Embryonic facial prominence (tissue), 1 donor: ENCODE results near the gene MRPL20.
"Not testable (repeated sequence)": the region's sequence is repeated elsewhere in the genome, so short reads cannot be mapped to it uniquely, and the experiment has no call there.

Source experiments
- DNase-seq: peaks from one replicate; pipeline ENCODE4 v3.0.0-alpha.2; 2016; ENCODE audit errors: extremely low spot score

The MRPL20 gene

DNA sequence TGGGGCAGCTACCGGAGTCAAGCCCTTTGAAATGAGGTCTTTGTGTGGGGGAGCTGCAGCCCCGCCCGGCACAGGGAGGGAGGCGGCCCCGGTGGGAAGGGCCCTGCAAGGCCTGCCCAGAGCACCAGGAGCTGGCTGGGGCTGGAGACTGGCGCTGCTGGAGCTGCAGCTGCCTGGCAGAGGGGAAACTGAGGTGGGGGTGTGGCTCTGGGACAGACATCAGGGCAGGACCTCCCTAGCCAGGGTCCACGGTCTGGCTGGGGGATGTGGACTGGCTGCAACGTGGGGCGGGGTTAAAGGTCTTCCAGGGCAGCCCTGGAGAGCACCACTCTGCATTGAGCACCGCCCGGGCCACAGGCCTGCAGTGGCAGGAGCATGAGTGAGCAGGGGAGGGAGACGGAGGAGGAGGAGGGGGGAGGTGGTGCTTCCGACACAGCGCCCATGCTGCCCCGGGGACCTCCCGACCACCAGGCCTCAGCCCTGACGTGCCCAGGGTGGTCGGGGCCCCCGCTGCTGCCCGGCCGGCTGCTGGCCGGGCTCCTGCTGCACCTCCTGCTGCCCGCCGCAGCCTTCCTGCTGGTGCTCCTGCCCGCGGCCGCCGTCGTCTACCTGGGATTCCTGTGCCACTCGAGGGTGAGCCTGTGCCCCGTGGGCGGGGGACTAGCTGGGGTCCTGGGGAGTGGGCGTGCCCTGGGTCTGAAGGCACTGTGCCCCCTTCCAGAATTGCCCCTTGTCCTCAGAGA, 18.8 kb upstream of the MRPL20 start:
- DNase-seq: no peak

DNA sequence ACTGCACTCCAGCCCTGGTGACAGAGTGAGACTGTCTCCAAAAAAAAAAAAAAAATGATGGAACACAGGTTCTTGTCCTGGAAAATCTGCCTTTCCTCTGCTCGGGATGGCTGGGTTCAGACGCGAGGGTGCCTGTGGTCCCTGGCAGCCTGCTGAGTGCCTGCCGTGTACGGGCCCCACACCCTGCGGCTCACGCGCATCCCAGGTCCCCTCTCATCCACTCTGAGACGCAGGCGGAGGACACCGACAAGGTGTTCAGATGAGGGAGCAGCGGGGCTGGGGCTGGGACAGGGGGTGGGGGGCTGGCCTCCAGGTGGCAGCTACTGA, 18.3 kb upstream of the MRPL20 start:
- DNase-seq: no peak

DNA sequence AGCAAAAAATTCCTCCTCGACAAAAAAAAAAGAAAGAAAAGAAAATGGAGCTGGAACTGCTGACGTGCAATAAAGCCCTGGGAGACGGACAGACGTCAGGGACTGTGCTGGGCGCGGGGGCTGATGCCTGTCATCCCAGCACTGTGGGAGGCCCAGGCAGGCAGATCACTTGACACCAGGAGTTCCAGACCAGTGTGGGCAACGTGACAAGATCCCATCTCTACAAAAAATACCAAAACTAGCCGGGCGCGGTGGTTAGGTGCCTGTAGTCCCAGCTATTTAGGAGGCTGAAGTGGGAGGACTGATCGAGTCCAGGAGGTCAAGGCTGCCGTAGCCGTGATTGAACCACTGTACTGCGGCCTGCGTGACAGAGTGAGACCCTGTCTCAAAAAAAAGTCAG, 17.6 kb upstream of the MRPL20 start:
- no peak for DNase-seq

DNA sequence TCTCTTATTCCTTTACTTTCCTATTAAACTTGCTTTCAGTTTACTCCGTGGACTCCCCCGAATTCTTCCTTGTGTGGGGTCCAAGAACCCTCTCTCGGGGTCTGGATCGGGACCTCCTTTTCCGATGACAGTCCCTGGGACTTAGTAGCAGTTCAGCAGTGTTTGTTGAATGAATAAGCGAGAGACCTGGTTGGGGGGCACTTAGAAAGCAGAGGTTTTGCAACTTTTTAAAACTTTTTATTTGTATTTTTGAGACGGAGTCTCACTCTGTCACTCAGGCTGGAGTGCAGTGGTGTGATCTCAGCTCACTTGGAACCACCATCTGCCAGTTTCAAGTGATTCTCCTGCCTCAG, 16.1 kb upstream of the MRPL20 start:
- no peak for DNase-seq

DNA sequence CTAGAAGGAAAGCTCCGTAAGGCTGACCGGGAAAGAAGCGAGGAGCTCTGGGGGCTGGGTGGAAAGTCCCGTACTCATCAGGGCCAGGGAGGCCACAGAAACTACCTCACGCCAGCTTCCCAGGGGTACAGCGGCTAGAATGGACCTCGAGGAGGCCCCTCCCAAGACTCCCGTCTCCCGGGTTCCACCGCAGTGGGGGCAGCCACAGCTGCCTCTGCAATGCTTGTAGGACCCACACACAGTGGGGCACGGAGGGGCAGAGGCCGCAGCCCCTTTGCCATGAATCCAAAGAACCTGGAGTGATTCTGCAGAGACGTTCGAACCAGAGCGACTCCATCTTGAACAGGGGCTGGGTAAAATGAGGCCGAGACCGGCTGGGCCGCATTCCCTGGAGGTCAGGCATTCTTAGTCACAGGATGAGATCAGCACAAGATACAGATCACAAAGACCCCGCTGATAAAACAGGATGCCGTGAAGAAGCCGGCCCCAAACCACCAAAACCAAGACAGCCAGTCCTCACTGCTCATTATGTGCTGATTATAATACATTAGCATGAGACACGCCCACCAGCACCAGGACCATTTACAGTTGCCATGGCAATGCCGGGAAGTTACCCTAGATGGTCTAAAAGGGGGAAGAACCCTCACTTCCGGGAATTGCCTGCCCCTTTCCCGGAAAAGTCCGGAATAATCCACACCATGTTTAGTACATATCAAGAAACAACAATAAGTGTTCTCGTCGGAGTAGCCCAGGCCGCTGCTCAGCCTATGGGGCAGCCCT, 15.6 kb upstream of the MRPL20 start:
- no peak for DNase-seq

DNA sequence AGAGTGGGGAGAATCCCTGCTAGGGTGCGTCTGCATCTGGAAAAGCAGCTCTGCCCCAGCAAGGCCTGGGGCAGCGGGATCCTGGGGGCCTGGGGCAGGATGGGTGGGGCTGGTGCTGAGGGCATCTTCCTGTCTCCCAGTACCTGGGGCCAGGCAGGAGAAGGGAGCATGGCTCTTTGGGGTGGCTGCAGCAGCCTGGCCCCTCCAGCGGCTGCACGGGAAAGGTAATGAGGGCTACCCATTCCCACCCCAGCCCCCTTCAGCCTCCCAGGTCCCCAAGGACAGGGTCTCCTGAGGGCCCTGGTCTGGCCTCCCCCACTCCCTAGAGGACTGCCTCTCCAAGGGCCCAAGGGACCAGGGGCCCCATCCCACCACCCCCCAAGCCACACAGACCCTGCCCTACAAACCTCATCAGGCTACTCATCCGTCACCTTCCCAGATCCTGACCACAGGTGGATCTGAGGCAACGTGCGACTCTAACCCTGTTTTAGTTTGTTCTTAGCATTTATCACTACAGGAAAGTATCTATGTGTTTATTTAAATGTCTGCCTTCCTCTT, 14.9 kb upstream of the MRPL20 start:
- no peak for DNase-seq

DNA sequence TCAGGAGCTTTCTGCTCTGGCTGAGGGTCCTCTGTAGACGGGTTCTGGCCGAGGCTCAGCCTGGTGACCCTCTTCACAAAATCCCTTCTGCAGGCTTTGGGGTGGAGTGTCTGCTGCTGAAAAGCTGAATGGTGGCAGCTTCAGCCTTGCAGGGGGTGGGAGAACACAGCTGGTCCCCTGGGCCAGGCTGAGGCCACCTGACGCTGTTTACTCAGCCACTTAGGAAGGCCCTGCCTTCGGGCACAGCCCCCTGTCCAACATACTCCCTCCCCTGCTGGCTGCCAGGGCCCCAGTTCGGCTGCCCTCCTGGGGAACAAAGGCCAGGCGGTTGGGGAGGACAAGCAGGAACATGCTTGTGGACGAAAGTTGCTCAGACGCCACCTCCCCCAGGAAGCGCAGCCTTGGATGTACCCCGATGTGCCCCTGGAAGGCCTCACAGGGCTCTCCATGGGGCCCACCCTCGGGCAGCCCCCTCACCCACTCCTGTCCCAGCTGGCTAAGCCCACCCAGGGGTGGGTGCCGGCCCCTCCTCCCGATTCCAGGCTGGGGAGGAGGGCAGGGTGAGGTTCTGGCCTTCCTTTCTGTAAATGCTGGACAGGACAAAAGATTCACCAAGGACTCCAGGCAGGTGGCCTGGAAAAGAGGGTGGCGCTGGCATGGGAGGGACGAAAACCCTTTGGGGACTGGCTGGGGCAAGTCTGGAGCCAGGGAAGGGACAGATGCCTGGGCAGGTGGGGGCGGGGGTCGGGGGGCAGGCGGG, 14.2 kb upstream of the MRPL20 start, which contains the start of gene ANKRD65:
ANKRD65 (minus strand) TSS at position 130 of the 760 bp plus-strand sequence. CDS start 271 bp downstream, outside the sequence.
- no peak for DNase-seq

DNA sequence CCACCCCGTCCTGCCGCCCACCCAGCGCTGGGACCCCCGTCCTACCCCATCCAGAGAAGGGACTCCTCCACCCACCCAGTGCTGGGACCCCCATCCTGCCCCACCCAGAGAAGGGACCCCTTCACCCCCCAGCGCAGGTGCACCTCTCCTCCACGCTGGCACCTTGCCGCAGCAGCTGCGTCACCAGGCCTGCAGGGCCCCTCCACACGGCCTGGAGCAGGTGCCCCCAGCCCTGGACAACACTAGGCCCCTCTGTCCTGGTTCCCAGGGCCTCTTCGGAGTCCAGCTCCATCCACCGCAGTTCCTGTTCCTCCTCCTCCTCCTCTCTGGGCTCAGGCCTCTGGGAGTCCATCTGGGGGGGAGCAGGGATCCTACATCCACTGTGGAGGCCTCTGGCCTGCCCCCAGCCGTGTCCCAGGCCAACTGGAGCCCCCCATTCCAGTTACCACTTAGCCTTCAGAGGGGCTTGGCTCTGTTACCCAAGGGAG, 13.6 kb upstream of the MRPL20 start:
- DNase-seq: no peak

DNA sequence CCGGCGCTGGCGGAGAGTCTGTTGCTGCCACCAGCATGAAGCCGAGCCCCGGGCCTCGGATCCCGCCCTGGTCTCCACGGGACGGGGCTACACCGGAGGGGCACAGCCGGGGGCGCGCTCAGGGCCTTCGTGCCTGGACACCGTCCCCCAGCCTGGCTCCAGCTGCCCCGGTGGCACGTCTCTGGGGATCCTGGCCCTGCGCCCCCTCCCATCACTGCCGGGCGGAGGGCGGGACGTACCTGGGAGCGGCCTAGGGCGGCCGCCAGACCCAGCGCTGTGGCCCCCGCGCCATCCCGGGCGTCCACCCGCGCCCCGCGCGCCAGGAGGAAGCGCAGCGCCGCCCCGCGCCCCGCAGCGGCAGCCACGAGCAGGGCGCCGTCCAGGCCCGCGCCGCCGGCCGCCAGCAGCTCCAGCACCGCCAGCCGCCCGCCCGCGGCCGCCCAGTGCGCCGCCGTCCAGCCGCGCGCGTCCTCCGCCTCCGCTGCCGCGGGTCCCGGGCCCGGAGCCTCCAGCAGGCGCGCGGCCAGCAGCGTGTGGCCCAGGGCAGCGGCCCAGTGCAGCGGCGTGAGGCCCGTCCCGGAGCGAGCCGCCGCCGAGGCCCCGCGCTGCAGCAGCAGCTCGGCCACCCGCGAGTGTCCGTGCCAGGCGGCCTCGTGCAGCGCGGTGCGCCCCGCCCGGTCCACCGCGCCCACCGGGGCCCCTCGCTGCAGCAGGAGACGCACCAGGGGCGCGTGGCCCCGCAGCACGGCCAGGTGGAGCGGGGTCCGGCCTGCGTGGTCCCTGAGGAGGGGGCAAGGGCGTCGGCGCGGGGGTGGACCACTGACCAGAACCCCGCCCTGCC, 12.9 kb upstream of the MRPL20 start:
- no peak for DNase-seq

DNA sequence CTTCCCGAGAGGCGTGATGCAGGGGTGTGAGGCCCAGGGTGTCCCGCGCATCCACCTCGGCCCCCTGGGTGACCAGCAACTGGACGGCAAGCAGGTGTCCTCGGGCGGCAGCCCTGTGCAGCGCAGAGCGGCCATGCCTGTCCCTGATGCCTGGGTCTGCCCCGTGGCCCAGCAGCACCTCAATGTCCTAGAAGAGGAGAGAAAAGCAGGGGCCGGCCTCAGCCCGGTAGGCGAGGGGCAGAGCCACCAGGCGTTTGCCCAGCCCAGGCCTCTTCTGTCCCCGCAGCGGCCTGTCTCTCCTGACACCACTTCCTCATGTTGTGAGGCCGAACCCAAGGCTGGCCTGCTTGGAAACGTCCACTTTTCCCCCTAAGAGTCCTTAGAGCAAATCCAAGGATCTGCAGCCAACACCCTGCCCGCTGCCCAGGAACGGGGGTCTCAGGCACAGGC, 12.3 kb upstream of the MRPL20 start:
- DNase-seq: no peak

DNA sequence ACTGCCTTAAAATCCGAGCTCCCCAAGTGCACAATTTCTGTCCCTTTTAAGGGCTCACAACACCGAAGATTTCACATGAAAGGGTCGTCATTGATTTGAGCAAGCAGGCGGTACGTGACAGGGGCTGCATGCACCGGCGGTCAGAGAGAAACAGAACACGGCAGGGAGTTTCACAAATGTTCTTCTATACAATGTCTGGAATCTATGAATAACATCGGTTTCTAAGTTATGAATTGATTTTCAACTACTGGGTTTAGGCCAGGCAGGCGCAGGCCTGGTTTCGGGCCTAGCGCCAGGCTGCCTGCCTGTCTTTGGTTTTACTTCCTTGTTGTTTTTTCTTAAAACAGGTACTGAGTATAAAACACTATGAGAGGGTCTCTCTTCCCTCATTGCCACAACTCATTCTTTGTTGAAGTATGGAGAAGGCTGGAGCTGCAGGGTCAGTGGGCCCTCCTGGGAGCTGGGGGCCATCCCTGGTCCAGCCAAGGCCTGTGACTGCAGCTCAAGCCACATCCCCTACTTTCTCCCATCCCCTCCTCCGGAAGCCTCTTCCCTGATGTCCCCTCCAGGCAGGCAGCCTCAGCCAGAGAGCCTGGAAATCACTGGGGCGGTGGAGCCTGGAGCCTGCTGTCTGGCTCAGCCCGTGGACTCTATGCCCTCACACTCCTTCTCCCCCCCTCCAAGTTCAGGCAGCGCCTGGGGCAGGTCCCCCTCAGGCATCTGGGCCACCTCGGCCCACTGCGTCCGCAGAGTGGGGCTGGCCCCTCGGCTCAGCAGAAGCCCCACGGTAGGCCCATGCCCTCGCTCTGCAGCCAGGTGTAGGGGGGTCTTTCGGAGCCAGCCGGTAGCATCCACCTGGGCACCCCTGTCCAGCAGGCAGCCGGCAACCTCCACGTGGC, 11.6 kb upstream of the MRPL20 start:
- DNase-seq: no peak

DNA sequence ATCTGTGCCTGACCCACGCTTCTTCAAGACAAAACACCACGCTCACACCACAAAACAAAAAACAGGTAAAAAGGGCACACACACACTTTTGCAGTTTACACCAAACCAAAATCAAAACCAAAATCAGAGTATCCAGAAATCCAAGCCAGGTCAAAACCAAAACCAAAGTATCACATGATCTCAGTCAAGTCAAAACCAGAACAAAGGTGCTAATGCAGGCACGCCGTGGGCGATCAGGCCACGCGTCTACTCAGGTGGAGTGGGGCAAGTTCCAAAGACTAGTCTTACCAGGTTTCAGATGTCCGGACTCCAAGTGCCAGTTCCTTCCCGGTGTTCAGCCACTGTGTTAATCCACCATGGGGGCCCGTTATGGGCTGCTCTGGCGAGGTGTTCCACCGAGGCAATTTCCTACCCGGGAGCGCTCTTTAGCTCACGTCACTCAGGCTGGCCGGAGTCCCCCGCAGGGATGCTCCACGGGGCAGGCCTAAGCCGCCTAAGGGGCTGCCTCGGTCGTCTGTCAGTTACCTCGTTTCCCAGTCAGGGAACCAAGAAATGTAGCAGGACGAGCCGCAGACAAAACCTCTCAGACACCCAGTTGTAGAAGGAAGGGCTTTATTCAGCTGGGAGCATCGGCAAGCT, 10.9 kb upstream of the MRPL20 start:
- not testable (repeated sequence) for DNase-seq

DNA sequence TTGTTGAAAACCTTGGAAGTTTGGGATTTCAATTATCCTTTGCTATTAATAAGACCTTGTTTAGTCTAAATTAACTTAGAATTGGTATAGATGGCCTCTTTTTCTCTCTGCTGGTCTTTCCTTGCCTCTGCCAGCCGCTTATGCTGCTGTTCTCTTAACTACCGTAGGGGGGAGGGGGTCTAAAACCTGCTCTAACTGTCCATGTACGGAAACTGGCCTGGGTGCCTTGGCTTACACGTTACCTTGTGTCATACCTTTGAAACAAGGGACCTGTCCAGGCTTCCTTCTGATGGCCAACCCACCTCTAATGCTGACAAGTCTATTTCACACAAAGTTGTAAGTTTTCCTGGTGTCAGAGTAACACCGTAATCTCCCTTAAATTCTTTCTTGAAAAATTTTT, 10.3 kb upstream of the MRPL20 start:
- DNase-seq: not testable (repeated sequence)

DNA sequence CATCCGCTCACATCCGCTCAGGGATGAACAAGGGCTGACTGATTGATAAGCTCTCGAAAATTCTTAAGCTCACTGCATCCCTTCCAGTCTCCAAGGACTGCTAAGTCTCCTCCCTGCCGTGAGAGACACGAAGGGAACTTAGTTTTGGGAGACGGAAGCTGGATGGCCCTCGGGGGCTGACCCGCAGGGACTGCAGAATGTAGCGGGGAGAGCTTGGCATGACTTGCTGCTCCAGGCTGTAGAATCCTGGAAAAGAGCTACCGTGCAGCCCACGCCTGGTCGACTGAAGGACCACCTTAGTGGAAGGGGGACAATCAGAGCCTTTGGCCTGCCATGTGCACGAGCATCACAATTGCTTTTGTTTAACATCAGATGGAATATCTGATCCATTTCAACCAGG, 8.7 kb upstream of the MRPL20 start:
- no peak for DNase-seq

DNA sequence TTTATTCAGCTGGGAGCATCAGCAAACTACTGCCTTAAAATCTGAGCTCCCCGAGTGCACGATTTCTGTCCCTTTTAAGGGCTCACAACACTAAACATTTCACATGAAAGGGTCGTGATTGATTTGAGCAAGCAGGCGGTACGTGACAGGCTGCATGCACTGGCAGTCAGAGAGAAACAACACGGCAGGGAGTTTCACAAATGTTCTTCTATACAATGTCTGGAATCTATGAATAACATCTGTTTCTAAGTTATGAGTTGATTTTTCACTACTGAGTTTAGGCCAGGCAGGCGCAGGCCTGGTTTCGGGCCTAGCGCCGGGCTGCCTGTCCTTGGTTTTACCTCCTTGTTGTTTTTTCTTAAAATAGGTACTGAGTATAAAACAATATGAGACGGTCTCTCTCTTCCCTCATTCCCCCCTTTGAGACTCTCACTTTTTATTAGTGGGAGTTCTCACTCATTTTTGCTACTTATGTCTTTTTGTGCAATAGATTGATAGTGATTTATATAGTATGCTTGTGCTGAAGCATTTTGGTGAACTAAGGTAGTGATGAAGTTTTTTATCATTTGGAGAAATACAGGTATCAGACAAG, 5.3 kb upstream of the MRPL20 start:
- DNase-seq: not testable (repeated sequence)

DNA sequence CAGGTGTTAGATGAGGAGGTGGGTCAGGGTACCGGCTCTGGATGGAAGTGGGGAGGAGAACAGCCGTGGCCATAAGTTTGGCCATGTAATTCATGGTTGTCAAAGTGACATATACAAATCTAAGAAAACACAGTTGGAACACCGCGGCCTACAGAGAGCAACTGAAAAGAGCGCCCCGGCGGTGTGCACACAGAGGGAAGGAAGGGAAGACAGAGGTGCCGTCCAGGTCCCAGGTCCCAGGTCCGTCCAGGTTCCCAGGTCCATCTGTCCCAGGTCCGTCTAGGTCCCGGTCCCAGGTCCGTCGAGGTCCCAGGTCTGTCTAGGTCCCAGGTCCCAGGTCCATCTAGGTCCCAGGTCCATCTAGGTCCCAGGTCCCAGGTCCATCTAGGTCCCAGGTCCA, 4.5 kb upstream of the MRPL20 start:
- no peak for DNase-seq

DNA sequence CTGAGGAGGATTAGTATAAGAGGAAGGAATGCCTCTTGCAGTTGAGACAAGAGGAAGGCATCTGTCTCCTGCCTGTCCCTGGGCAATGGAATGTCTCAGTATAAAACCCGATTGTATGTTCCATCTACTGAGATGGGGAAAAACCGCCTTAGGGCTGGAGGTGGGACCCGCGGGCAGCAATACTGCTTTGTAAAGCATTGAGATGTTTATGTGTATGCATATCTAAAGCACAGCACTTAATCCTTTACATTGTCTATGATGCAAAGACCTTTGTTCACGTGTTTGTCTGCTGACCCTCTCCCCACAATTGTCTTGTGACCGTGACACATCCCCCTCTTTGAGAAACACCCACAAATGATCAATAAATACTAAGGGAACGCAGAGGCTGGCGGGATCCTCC, 3.1 kb upstream of the MRPL20 start:
- not testable (repeated sequence) for DNase-seq

DNA sequence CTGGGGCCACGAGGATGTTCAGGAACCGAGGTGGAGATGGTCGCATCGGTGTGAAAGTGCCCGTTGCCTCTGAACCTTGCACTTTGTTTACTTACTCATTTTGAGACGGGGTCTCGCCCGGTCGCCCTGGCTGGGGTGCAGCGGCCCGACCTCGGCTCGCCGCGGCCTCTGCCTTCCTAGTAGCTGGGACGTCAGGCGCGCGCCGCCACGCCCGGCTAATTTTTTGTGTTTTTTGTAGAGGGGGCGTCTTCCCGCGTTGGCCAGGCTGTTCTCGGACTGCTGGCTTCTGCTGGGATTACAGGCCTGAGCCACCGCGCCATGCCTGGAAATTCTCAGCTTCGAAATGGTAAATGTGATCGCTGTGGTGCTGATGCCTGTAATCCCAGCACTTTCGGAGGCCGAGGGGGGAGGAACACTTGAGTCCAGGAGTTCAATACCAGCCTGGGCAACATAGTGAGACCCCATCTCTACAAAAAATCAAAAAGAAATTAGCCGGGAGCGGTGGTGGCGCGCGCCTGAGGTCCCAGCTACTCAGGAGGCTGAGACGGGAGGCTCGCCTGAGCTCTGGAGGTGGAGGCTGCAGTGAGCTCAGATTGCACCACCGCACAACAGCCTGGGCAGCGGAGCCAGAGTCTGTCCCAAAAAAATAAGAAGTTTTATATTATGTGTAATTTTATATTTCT, 684 bp upstream of the MRPL20 start:
- DNase-seq: no peak
